GM18505 (cell line): ENCODE results near the gene ROS1.
"Not testable (repeated sequence)": the region's sequence is repeated elsewhere in the genome, so short reads cannot be mapped to it uniquely, and the experiment has no call there.

ENCODE experiments used
- ATAC-seq: cut with Tn5 transposase; IDR thresholded peaks from one replicate; pipeline ENCODE4 v1.9.1; 2021; ENCODE audit not compliant: unreplicated experiment
- POLR2A ChIP-seq: IDR thresholded peaks from 4 replicates; pipeline ENCODE4 v1.6.1; 2011; ENCODE audit warnings: borderline replicate concordance; ENCODE audit not compliant: insufficient read depth, insufficient read length; ENCODE audit errors: extremely low read depth

The ROS1 gene

GRCh38 chr6:117425431-117426153 lies at the start of gene ROS1:
ROS1 (minus strand) TSS chr6:117425942; CDS start chr6:117425656, 286 bp downstream.
- no peak for ATAC-seq
- TF ChIP-seq POLR2A, result no peak

GRCh38 chr6:117473401-117473800 lies 47.7 kb upstream of the ROS1 start:
- no peak for TF ChIP-seq POLR2A
- ATAC-seq, result no peak

- ATAC-seq, result no peak
- no peak for TF ChIP-seq POLR2A
Measured at GRCh38 chr6:117472667-117473066, 46.9 kb upstream of the ROS1 start.

GRCh38 chr6:117469791-117470190 lies 44.0 kb upstream of the ROS1 start:
- TF ChIP-seq POLR2A, result no peak
- no peak for ATAC-seq

- ATAC-seq, result no peak
Measured at GRCh38 chr6:117469356-117469755, 43.6 kb upstream of the ROS1 start.

DNA sequence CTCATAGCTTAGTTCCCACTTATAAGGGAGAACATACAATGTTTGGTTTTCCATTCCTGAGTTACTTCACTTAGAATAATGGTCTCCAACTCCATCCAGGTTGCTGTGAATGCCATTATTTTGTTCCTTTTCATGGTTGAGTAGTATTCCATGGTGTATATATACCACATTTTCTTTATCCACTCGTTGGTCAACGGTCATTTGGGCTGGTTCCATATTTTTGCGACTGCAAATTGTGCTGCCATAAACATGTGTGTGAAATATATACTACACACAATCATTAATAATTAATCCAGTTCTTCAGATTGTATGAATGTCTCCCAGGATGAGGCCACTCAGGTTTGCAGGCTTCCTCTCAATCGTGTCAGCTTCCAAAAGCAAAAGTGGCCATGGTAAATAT lies 42.8 kb upstream of the ROS1 start:
- ATAC-seq, result not testable (repeated sequence)

More at GRCh38 chr6:117469356-117469755, 43.6 kb upstream of the ROS1 start:
- TF ChIP-seq POLR2A, result no peak

- ATAC-seq, result no peak
Measured at GRCh38 chr6:117467876-117468275, 42.1 kb upstream of the ROS1 start.

GRCh38 chr6:117465691-117466090 lies 39.9 kb upstream of the ROS1 start:
- no peak for ATAC-seq
- TF ChIP-seq POLR2A, result no peak

More at GRCh38 chr6:117467876-117468275, 42.1 kb upstream of the ROS1 start:
- no peak for TF ChIP-seq POLR2A

GRCh38 chr6:117464700-117465099 lies 39.0 kb upstream of the ROS1 start:
- TF ChIP-seq POLR2A, result no peak
- no peak for ATAC-seq

DNA sequence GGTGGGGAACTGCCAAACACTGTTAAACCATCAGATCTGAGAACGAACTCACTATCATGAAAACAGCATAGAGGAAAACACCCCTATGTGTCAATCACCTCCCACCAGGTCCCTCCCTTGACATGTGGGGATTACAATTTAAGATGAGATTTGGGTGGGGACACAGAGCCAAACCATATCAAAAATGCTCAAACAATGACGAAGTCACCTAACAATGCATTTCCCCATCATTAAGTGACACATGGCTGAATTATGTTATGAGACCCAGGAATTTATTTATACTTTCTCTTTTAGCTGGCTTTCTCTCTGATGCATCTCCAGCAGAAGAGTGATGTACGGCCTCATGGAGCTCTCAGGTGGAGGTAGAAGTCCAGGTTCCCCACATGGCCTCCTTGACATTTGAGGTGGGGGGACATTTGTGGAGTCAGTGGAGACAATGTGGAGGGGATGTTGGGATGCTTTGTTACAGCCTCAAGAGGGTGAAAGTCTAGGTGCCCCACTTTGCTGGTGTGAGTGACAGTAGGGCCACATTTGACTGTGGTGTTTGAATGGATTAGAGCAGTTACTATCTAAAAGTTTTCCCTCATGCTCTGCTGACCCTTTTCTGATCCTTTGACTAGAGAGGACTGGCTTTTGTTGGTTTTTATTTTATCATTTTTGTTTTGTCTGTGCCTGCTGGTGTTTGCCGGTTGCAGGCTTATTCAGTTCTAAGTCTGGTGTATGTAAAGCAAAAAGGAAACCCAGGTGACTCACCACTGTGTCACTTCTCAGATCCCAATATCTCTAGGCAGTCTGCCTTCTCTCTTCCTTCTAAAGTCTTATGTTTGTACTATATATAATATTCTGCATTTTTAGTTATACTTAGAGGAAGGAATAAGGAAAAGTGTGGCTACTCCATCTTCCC lies 38.3 kb upstream of the ROS1 start:
- ATAC-seq, result peak; percentile 58
- TF ChIP-seq POLR2A, result no peak

DNA sequence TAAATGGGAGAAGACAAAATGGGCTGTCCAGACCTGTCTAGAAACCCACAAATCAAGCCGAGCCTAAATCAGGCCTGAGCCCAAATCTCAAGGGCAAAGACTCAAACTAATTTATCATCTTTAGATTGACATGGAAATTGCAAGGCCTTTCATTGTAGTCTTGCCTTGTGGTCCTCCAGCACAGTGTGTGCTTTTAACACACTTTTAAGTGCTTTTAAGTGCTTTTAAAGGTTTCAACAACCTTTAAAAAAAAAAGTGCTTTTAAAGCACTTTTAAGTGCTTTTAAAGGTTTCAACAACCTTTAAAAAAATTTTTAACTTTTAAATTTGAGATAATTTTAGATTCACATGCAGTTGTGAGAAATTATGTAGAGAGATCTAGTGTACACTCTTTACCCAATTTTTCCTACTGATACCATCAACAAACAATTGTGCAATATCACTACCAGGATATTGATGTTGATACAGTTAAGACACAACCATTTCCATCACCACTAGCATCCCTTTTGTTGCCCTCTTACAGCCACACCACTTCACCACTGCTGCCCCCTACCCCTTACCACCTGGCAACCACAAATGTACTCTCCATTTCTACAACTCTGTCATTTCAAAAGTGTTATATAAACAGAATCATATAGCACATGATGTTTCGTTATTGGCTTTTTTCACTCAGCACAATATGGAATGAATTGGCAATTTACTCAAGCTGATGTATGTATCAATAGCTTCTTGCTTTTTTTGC lies 33.6 kb upstream of the ROS1 start:
- TF ChIP-seq POLR2A, result no peak

GRCh38 chr6:117456998-117457397 lies 31.3 kb upstream of the ROS1 start:
- no peak for TF ChIP-seq POLR2A
- ATAC-seq, result no peak

More for the DNA sequence above, 33.6 kb upstream of the ROS1 start:
- ATAC-seq, result no peak

GRCh38 chr6:117456250-117456649 lies 30.5 kb upstream of the ROS1 start:
- no peak for ATAC-seq
- TF ChIP-seq POLR2A, result no peak
